H9 (cell line): Measurements from ENCODE around the gene RAB6B. TPM values are rescaled to one million over a fixed set of nuclear protein-coding genes. Genes with fewer than 3 reads are reported as not detected.

Experiments used
- DNase-seq: peaks from one replicate; pipeline ENCODE4 v3.0.0-alpha.2; 2017
- H2AFZ ChIP-seq: one replicate; pipeline ENCODE4 v1.6.1; 2013; ENCODE audit warnings: mild to moderate bottlenecking, low read length, control low read depth, moderate library complexity
- H2AK5ac ChIP-seq: 2 replicates; pipeline ENCODE4 v1.6.1; 2013; ENCODE audit warnings: low read length, control low read depth, mixed read lengths; ENCODE audit not compliant: insufficient read length
- H2BK120ac ChIP-seq: one replicate; pipeline ENCODE4 v1.6.1; 2013; ENCODE audit warnings: low read depth, mild to moderate bottlenecking, low read length, control low read depth, inconsistent platforms; ENCODE audit not compliant: poor library complexity, severe bottlenecking
- H2BK12ac ChIP-seq: 2 replicates; pipeline ENCODE4 v1.6.1; 2013; ENCODE audit warnings: low read length, control low read depth, mixed read lengths, low read depth; ENCODE audit not compliant: insufficient read length
- H2BK15ac ChIP-seq: 2 replicates; pipeline ENCODE4 v1.6.1; 2013; ENCODE audit warnings: low read depth, low read length, control low read depth
- H2BK20ac ChIP-seq: one replicate; pipeline ENCODE4 v1.6.1; 2013; ENCODE audit warnings: low read depth, mild to moderate bottlenecking, low read length, control low read depth, inconsistent platforms; ENCODE audit not compliant: poor library complexity, severe bottlenecking
- H2BK5ac ChIP-seq: 2 replicates; pipeline ENCODE4 v1.6.1; 2013; ENCODE audit warnings: low read length, control low read depth, mixed read lengths; ENCODE audit not compliant: insufficient read length
- H3K14ac ChIP-seq: 2 replicates; pipeline ENCODE4 v1.6.1; 2013; ENCODE audit warnings: low read length, control low read depth; ENCODE audit not compliant: insufficient read depth
- H3K18ac ChIP-seq: 2 replicates; pipeline ENCODE4 v1.6.1; 2013; ENCODE audit warnings: low read depth, mild to moderate bottlenecking, mixed read lengths, low read length, control low read depth; ENCODE audit not compliant: insufficient read length
- H3K23ac ChIP-seq: 2 replicates; pipeline ENCODE4 v1.6.1; 2013; ENCODE audit warnings: low read length, control low read depth, mixed read lengths, low read depth; ENCODE audit not compliant: insufficient read length
- H3K23me2 ChIP-seq: 2 replicates; pipeline ENCODE4 v1.6.1; 2013; ENCODE audit warnings: low read depth, mild to moderate bottlenecking, mixed read lengths, low read length, control low read depth; ENCODE audit not compliant: insufficient read length, poor library complexity, severe bottlenecking
- H3K27ac ChIP-seq: 2 replicates; pipeline ENCODE4 v1.5.1; 2013; ENCODE audit warnings: low read length, control low read depth, mixed read lengths, low read depth; ENCODE audit not compliant: insufficient read length
- H3K27me3 ChIP-seq: 2 replicates; pipeline ENCODE4 v1.6.1; 2013; ENCODE audit warnings: low read length, control low read depth, inconsistent platforms; ENCODE audit not compliant: insufficient read depth
- H3K4ac ChIP-seq: 2 replicates; pipeline ENCODE4 v1.6.1; 2013; ENCODE audit warnings: low read depth, mild to moderate bottlenecking, control low read depth, inconsistent platforms, low read length, moderate library complexity
- H3K4me1 ChIP-seq: 2 replicates; pipeline ENCODE4 v1.6.1; 2013; ENCODE audit warnings: low read length, control low read depth, inconsistent platforms; ENCODE audit not compliant: insufficient read depth
- H3K4me2 ChIP-seq: 2 replicates; pipeline ENCODE4 v1.6.1; 2013; ENCODE audit warnings: low read length, control low read depth, mixed read lengths; ENCODE audit not compliant: insufficient read length, insufficient read depth
- H3K56ac ChIP-seq: 2 replicates; pipeline ENCODE4 v1.6.1; 2013; ENCODE audit warnings: low read depth, mild to moderate bottlenecking, mixed read lengths, low read length, control low read depth; ENCODE audit not compliant: insufficient read length
- H3K79me1 ChIP-seq: 2 replicates; pipeline ENCODE4 v1.6.1; 2013; ENCODE audit warnings: low read depth, mild to moderate bottlenecking, moderate library complexity, low read length, control low read depth, inconsistent platforms; ENCODE audit not compliant: insufficient read depth, poor library complexity, severe bottlenecking
- H3K79me2 ChIP-seq: 2 replicates; pipeline ENCODE4 v1.6.1; 2013; ENCODE audit warnings: low read length, control low read depth, inconsistent platforms; ENCODE audit not compliant: insufficient read depth
- H3K9ac ChIP-seq: 2 replicates; pipeline ENCODE4 v1.6.1; 2013; ENCODE audit warnings: low read length, control low read depth, mixed read lengths; ENCODE audit not compliant: insufficient read length; ENCODE audit errors: extremely low read depth
- H3K9me3 ChIP-seq: one replicate; pipeline ENCODE4 v1.6.1; 2013; ENCODE audit warnings: low read depth, low read length, inconsistent platforms; ENCODE audit not compliant: control insufficient read depth
- H3T11ph ChIP-seq: one replicate; pipeline ENCODE4 v1.6.1; 2013; ENCODE audit warnings: mild to moderate bottlenecking, low read length, control low read depth, inconsistent platforms
- H4K20me1 ChIP-seq: one replicate; pipeline ENCODE4 v1.6.1; 2013; ENCODE audit not compliant: control insufficient read depth, insufficient read length, insufficient read depth
- H4K5ac ChIP-seq: 2 replicates; pipeline ENCODE4 v1.6.1; 2013; ENCODE audit warnings: low read depth, mild to moderate bottlenecking, mixed read lengths, low read length, control low read depth; ENCODE audit not compliant: insufficient read length
- H4K8ac ChIP-seq: replicated peaks from 2 replicates; pipeline ENCODE4 v1.6.1; 2013; ENCODE audit warnings: low read length, control low read depth, mixed read lengths, low read depth; ENCODE audit not compliant: insufficient read length
- H4K91ac ChIP-seq: 2 replicates; pipeline ENCODE4 v1.6.1; 2013; ENCODE audit warnings: low read depth, mild to moderate bottlenecking, moderate library complexity, mixed read lengths, low read length, control low read depth; ENCODE audit not compliant: insufficient read length
- H3K27ac Mint-ChIP-seq, 3 experiments: 2 replicates in 2 of 3; 3 replicates in 1 of 3; pipeline ENCODE4 v1.8.0; 2020 to 2021; ENCODE audit warnings: mixed read lengths in 3 of 3, mild to moderate bottlenecking in 1 of 3, moderate library complexity in 1 of 3
- H3K27me3 Mint-ChIP-seq: 2 replicates; pipeline ENCODE4 v1.8.0; 2021; ENCODE audit warnings: low read depth, mild to moderate bottlenecking, moderate library complexity, mixed read lengths
- H3K36me3 Mint-ChIP-seq, 3 experiments: 2 replicates in 2 of 3; 3 replicates in 1 of 3; pipeline ENCODE4 v1.8.0; 2020 to 2021; ENCODE audit warnings: low read depth in 3 of 3, mixed read lengths in 3 of 3; ENCODE audit not compliant: insufficient read depth in 1 of 3
- H3K4me1 Mint-ChIP-seq, 2 experiments: 2 replicates each; pipeline ENCODE4 v1.8.0; 2020; ENCODE audit warnings: mixed read lengths in 2 of 2
- H3K4me3 Mint-ChIP-seq, 2 experiments: 2 replicates in 1 of 2; 3 replicates in 1 of 2; pipeline ENCODE4 v1.8.0; 2020 to 2021; ENCODE audit warnings: mild to moderate bottlenecking in 2 of 2, mixed read lengths in 2 of 2, moderate library complexity in 1 of 2
- H3K9me3 Mint-ChIP-seq, 2 experiments: 2 replicates in 1 of 2; 3 replicates in 1 of 2; pipeline ENCODE4 v1.8.0; 2020; ENCODE audit warnings: mild to moderate bottlenecking in 2 of 2, mixed read lengths in 2 of 2, moderate library complexity in 1 of 2
- total RNA-seq: library from RNA; stranded (reverse); gene quantifications from 2 replicates; pipeline ENCODE4 v1.2.1, GENCODE V29; 2021
- TF ChIP-seq, protein P1 (sequence below): fragments of 200-600 bp; sonication (generic); conservative IDR thresholded peaks from 3 replicates; pipeline ENCODE4 v1.8.0; 2021; ENCODE audit warnings: antibody characterized with exemption, mild to moderate bottlenecking

The RAB6B gene
- total RNA-seq, 1 experiment from 2014 or later, result 12.3 TPM

DNA sequence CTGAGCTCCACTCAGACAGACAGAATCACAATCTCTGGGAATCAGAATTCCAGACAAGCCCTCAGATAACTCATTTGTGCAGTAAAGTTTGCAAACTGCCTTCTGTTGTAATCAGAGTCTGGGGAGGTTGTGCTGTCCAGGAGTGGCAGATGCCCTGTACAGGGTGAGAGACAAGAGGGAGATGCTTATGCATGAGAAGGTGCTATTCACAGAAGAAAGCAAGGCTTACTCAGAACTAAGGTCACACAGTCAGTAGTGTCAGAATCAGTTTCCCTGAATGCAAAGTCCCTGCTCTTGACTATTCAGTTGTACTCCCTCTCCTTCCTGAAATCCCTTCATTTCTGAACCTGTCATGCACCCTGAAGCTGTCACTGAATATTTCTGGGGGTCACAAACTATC, 46.3 kb downstream of the RAB6B start:
- H2BK5ac ChIP-seq, result no peak overlapping the region
- H3K18ac ChIP-seq, result no peak overlapping the region
- Mint-ChIP-seq H3K4me3 (no peak overlapping the region), H3K9me3 (no peaks in the 10 kb centered on the region), H3K4me1 (peaks cover 8 to 9% of the 10 kb centered on the region in 2 experiments; a peak in 3 of 4 replicates), H3K36me3 (no peaks in the 10 kb centered on the region; a peak in 1 of 7 replicates), H3K27ac (no peak overlapping the region), H3K27me3 (no peaks in the 10 kb centered on the region)
- H3K27me3 ChIP-seq, result no peaks in the 10 kb centered on the region
- H3K4me2 ChIP-seq, result no peak overlapping the region
- H3K27ac ChIP-seq, result no peak overlapping the region
- H4K91ac ChIP-seq, result no peak overlapping the region
- H2AK5ac ChIP-seq, result no peak overlapping the region
- H3K79me2 ChIP-seq, result no peaks in the 10 kb centered on the region
- no peak overlapping the region for H3K23ac ChIP-seq
- no peak overlapping the region for H3K56ac ChIP-seq
- H2BK12ac ChIP-seq, result no peak overlapping the region
- H3T11ph ChIP-seq, result no peak overlapping the region
- no peaks in the 10 kb centered on the region for H4K20me1 ChIP-seq
- no peaks in the 10 kb centered on the region for H3K9me3 ChIP-seq
- no peak overlapping the region for H2BK120ac ChIP-seq
- no peaks in the 10 kb centered on the region for H3K79me1 ChIP-seq
- TF ChIP-seq, protein P1, sequence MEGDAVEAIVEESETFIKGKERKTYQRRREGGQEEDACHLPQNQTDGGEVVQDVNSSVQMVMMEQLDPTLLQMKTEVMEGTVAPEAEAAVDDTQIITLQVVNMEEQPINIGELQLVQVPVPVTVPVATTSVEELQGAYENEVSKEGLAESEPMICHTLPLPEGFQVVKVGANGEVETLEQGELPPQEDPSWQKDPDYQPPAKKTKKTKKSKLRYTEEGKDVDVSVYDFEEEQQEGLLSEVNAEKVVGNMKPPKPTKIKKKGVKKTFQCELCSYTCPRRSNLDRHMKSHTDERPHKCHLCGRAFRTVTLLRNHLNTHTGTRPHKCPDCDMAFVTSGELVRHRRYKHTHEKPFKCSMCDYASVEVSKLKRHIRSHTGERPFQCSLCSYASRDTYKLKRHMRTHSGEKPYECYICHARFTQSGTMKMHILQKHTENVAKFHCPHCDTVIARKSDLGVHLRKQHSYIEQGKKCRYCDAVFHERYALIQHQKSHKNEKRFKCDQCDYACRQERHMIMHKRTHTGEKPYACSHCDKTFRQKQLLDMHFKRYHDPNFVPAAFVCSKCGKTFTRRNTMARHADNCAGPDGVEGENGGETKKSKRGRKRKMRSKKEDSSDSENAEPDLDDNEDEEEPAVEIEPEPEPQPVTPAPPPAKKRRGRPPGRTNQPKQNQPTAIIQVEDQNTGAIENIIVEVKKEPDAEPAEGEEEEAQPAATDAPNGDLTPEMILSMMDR, result no peak
- no peak overlapping the region for H2BK20ac ChIP-seq
- H2AFZ ChIP-seq, result no peak overlapping the region
- no peaks in the 10 kb centered on the region; the same call in 1 of the 2 replicates for H3K4me1 ChIP-seq
- H4K8ac ChIP-seq, result no peak overlapping the region
- no peak overlapping the region for H2BK15ac ChIP-seq
- no peak overlapping the region for H3K4ac ChIP-seq
- H3K9ac ChIP-seq, result no peak overlapping the region
- DNase-seq, result no peak
- no peak overlapping the region for H4K5ac ChIP-seq
- no peak overlapping the region for H3K14ac ChIP-seq
- H3K23me2 ChIP-seq, result no peaks in the 10 kb centered on the region
